ENCODE results near the gene IL1RAPL2.

IL1RAPL2 gene

GRCh38 chrX:105618393-105619101, 1052.5 kb downstream of the IL1RAPL2 start:
- Histone ChIP-seq H3K36me3 (ENCODE audit: control insufficient read depth, insufficient read depth, low read length) (no peaks in the 10 kb centered on the region), H3K4me3 (replicated peaks; ENCODE audit: low read depth, low read length) (no peak overlapping the region), H3K27me3 (replicated peaks; ENCODE audit: control insufficient read depth, insufficient read depth, low read length) (no peaks in the 10 kb centered on the region)
- no peak for DNase-seq (ENCODE audit: extremely low read depth, insufficient read length)
- no peak for TF ChIP-seq CTCF (IDR thresholded peaks at IDR 0.05; ENCODE audit: insufficient read depth, low read length, poor library complexity, severe bottlenecking)

GRCh38 chrX:105634180-105634579, 1068.2 kb downstream of the IL1RAPL2 start:
- DNase-seq (ENCODE audit: extremely low read depth, insufficient read length), result no peak
- no peaks in the 10 kb centered on the region for H3K27me3 ChIP-seq (replicated peaks; ENCODE audit: control insufficient read depth, insufficient read depth, low read length)
- no peaks in the 10 kb centered on the region for H3K36me3 ChIP-seq (ENCODE audit: control insufficient read depth, insufficient read depth, low read length)
- no peak for TF ChIP-seq CTCF (IDR thresholded peaks at IDR 0.05; ENCODE audit: insufficient read depth, low read length, poor library complexity, severe bottlenecking)
- H3K4me3 ChIP-seq (replicated peaks; ENCODE audit: low read depth, low read length), result no peak overlapping the region

GRCh38 chrX:105635794-105636193, 1069.8 kb downstream of the IL1RAPL2 start:
- Histone ChIP-seq H3K27me3 (replicated peaks; ENCODE audit: control insufficient read depth, insufficient read depth, low read length) (no peaks in the 10 kb centered on the region), H3K36me3 (ENCODE audit: control insufficient read depth, insufficient read depth, low read length) (no peaks in the 10 kb centered on the region), H3K4me3 (replicated peaks; ENCODE audit: low read depth, low read length) (no peak overlapping the region)
- TF ChIP-seq CTCF (IDR thresholded peaks at IDR 0.05; ENCODE audit: insufficient read depth, low read length, poor library complexity, severe bottlenecking), result no peak
- DNase-seq (ENCODE audit: extremely low read depth, insufficient read length), result no peak

- Histone ChIP-seq H3K27me3 (replicated peaks; ENCODE audit: control insufficient read depth, insufficient read depth, low read length) (no peaks in the 10 kb centered on the region), H3K36me3 (ENCODE audit: control insufficient read depth, insufficient read depth, low read length) (no peaks in the 10 kb centered on the region), H3K4me3 (replicated peaks; ENCODE audit: low read depth, low read length) (no peak overlapping the region)
- DNase-seq (ENCODE audit: extremely low read depth, insufficient read length), result no peak
- TF ChIP-seq CTCF (IDR thresholded peaks at IDR 0.05; ENCODE audit: insufficient read depth, low read length, poor library complexity, severe bottlenecking), result no peak
Observed at GRCh38 chrX:105636667-105637066, 1070.7 kb downstream of the IL1RAPL2 start.

GRCh38 chrX:105645667-105646357, 1079.8 kb downstream of the IL1RAPL2 start:
- no peak for DNase-seq (ENCODE audit: extremely low read depth, insufficient read length)

More at GRCh38 chrX:105645667-105646357, 1079.8 kb downstream of the IL1RAPL2 start:
- no peak for TF ChIP-seq CTCF (IDR thresholded peaks at IDR 0.05; ENCODE audit: insufficient read depth, low read length, poor library complexity, severe bottlenecking)
- no peaks in the 10 kb centered on the region for H3K27me3 ChIP-seq (replicated peaks; ENCODE audit: control insufficient read depth, insufficient read depth, low read length)
- no peak overlapping the region for H3K4me3 ChIP-seq (replicated peaks; ENCODE audit: low read depth, low read length)
- no peaks in the 10 kb centered on the region for H3K36me3 ChIP-seq (ENCODE audit: control insufficient read depth, insufficient read depth, low read length)

Data from GM06990 (cell line).